Stimulated activated CD8-positive, alpha-beta memory T cell treated with anti-CD3 and anti-CD28 coated beads, Interleukin-15, amount 100 ng/mL, for 48 hours (primary cell): ENCODE data around the gene PDCL3.

Experiments used
- DNase-seq, 2 donors: peaks; one replicate each; pipeline ENCODE4 v3.0.0-alpha.2; 2020; ENCODE audit warnings: low read depth in 2 of 2

The PDCL3 gene

DNA sequence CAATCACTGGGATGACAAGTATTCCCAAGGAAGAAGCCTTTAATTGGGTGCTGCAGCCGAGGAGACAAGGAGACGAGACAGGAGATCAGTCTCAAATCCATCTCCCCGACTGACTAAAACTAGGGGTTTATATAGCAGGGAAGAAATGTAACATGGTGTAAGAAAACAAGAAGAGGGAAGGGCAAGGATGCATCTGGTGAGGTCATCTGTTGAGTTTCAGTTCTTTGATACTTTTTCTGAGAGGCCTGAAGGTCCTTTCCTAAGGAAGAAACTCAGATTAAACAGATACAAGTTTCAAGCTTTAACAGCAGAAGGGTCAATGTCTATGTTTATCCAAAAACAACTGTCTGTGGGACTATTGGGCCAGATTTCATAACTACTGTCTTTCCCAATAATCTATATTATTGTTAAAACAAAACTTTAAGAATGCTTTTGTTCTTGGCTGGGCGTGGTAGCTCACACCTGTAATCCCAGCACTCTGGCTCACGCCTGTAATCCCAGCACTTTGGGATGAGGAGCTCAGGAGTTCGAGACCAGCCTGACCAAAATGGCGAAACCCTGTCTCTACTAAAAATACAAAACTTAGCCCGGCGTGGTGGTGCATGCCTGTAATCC, 2.5 kb upstream of the PDCL3 start:
- no peak for DNase-seq

DNA sequence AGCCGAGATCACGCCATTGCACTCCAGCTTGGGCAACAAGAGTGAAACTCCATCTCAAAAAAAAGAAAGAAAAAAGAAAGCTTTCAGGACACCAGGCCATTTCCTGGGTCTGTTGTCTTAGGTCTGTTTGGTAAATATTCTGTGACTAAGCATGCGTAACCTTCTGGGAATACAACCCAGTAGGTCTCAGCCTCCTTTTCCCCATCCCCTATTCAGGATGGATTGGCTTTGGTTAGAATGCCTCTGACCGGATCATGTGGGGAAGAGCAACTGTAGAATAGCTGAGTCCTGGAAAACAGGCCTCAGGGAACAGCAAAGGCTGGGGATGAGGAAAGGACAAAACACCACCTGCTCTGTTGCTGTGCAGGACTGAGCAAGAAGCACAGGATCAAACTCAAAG, 1.6 kb upstream of the PDCL3 start:
- DNase-seq: no peak

DNA sequence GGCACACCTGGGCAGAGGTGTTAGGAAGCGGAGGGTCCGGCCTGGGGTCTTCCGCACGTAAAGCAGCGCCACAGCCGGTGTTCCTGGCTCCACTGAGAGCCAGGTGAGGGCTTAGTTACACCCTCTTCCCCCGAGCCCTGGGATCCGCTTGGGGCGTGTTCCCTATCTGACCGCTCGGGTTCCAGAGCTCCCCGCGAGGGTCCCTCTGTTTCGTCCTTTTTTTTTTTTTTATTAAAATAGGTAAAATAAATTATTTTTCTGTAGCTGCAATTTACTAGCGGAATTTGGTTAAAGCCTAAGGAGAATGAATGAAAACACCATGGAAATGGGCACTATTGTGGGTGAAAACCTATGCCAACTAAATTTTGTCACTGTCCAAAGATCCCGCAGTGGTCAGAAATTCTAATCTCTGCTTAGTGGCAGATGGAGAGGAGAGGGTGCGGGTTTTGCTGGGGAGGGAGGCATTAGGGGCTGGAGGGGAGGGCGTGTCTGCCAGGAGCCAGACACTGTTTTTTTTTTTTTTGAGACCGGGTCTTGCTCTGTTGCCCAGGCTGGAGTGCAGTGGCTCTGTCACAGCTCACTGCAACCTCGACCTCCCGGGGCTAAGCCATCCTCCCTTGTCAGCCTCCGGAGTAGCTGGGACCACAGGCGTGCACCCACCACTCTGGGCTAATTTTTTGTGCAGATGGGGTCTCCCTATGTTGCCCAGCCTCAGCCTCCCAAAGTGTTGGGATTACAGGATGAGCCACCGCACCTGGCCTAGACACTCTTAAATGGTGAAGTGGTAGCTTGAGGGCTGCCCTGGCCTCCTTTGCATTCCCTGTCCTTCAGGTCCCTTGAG, 834 bp downstream of the PDCL3 start:
- DNase-seq: no peak

DNA sequence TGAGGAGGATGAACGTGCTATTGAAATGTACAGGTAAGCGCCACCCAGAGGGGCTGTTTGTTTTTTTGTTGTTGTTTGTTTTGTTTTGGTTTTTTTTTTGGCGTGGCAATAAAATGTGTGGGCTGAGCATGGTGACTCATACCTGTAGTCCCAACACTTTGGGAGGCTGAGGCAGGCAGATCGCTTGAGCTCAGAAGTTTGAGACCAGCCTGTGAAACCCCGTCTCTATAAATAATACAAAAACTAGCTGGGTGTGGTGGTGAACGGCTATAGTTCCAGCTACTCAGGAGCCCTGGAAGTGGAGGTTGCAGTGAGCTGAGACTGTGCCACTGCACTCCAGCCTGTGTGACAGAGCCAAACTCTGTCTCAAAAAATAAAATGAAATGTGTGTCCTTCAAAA, 6.2 kb downstream of the PDCL3 start:
- DNase-seq: no peak

DNA sequence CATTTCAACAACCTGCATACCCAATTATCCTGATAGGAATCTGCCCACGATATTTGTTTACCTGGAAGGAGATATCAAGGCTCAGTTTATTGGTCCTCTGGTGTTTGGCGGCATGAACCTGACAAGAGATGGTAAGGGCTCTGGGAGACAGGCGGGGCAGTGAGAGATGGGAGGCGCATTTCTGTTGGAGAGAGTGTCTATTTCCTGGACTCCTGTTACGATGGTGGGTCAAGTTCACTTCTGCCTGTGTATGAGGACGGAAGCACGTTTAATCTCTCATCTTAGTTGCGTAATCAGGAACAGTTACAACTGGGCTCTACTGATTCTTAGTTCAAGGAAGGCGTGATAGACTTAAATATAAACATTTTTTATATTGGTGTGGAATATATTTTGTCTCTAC, 8.9 kb downstream of the PDCL3 start:
- no peak for DNase-seq

DNA sequence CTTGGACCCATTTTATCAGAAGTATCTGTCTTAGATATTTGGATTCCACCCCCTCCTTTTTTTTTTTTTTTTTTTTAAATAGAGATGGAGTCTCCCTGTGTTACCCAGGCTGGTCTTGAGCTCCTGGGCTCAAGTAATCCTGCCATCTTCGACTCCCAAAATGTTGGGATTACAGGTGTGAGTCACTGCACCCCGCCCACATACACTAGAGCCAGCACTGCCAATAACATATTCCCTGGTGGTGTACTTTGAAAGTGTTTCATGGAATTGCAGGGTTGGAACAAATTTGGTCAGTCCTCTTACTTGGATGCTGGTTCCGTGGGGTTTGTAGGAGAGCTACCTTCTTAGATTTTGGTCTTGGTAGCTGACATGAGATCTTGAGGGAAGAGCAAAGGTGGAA, 15.0 kb downstream of the PDCL3 start:
- no peak for DNase-seq

DNA sequence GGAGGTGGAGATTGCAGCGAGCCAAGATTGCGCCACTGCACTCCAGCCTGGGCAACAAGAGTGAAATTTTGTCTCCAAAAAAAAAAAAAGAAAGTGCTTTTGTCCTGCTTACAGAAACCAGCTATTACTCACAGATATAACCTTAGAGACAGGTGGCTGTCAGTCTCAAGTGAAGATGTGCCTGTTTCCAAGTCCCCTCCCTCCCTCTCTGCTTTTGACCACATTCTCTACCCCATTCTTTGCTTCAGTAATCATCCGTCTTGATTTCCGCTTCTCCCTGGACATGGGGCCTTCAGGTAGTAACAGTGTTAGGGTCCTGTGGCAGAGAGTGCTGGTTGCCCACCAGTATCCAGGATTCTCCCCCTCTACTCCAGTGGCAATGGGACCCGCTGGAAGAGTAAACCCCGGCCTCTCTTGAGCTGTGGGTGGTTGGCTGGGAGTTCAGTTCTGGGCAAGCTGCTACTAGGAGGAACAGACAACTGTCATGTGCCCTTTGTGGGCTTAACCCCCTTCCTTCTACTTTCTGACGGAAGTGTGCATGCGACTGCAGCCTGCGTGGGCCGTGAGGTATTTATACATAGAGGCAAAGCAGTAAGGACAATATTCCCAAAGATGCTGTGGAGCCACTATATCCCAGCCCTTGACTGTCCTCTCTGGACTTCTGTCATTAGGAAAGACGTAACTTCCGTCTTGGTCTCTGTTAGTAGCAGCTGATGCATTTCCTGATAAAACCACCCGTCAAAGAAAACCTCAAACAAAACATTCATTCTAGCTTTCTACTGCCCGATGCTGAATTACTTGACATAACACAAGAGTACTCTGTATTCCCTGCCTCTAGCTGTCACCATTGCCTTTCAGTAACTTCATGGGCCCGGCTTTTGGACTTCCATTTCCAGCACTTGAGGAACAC, 17.8 kb downstream of the PDCL3 start:
- DNase-seq: no peak

DNA sequence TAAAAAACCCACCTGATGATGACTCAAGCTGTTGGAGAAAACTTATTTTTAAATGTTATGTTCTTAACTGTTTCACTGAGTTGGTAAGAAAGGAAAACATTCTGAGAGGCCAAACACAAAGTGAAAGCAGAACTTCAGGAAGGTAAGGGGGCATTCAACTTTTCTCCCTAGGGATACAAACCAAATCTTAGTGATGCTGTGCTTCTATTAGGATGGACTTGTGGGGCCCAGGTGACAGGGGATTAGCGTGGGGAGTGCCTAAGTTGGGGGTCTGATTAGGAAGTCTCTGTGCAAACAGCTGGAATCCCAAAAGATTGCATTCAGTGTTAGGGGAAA, 18.5 kb downstream of the PDCL3 start:
- no peak for DNase-seq

DNA sequence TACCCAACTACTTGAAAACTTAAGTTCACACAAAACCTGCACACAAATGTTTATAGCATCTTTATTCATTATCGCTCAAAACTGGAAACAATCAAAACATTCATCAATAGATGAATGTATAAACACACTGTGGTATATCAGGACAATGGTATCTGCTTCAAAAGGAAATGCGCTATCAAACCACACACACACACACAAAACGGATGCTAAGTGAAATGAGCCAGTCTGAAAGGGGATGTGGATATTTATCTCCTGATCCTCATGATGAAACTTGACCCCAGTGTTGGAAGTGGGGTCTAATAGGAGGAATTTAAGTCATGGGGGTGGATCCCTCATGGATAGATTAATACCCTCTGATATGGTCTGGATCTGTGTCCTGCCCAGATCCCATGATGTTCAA, 22.0 kb downstream of the PDCL3 start:
- no peak for DNase-seq

DNA sequence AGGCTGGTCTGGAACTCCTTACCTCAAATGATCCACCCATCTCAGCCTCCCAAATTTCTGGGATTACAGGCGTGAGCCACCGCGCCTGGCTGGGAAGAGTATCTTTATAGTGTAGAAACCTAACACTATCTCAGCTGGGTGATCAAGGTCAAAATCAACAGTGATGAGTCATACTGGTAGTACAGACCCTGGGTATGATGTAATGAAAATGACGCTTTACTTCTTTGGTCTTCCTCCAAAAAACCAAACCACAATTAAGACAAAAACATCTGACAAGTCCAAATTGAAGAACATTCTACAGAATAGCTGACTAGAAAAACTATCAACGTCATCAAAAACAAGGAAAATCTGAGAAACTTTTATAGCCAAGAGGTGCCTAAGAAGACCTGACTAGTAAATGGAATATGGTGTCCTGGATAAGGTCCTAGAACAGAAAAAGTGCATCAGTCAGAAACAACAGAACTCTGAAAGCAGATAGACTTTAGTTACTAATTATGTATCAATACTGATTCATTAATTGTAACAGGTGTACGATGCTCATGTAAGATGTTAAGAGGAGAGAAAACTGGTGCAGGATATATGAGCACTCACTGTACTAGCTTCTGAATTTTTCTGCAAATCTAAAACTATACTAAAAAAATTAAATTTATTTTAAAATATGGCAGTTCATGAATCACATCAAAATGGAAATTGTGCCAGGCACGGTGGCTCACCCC, 25.4 kb downstream of the PDCL3 start:
- DNase-seq: no peak

DNA sequence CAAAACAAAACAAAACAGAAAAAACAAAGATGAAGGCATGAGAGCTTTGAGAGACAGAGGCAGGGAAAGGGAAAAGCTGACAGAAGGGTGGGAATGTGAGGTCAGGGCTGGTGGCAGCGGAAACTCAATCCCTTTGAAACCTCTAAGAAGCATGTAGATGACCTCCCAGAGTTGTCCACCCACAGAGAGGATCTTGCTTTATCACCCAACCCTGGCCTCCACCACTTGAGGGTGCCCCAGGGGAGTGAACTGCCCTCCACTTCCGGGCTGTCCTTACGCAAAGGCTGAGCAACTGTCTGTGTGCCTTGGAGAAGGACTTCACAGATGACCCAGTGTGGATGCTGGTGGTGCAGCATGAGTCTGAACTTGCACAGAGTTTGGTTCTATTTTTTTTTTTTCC, 26.7 kb downstream of the PDCL3 start:
- DNase-seq: no peak

DNA sequence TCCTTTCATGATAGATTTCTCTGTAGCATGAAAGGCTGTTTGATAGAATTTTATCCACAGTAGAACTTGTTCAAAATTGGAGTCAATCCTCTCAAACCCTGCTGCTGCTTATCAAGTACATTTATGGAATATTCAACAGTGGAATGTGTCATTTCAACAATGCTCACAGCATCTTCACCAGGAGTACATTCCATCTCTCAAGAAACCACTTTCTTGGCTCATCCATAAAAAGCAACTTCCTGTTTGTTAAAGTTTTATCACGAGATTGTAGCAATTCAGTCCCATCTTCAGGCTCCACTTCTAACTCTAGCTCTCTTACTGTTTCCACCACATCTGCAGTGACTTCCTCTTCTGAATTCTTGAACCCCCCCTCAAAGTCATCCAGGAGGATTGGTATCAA, 29.4 kb downstream of the PDCL3 start:
- DNase-seq: no peak

DNA sequence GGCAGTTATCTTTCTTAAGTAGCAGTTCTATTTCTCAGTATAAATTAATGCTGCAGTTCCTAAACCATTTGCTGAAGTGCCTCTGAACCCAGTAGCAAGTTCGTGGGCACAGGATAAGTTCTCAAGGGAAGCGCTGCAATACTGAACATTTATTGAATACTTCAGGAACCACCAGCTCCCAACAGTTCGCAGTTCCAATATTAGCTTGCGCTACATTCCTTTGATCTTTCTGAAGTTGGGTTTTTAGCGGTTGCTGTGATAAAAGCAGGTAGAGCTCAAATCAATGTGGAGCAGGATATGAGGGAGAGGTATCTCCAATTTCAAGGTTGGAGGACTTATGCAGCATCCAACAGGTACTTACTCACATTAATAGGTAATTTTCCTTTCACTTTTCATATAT, 33.7 kb downstream of the PDCL3 start:
- DNase-seq: no peak

DNA sequence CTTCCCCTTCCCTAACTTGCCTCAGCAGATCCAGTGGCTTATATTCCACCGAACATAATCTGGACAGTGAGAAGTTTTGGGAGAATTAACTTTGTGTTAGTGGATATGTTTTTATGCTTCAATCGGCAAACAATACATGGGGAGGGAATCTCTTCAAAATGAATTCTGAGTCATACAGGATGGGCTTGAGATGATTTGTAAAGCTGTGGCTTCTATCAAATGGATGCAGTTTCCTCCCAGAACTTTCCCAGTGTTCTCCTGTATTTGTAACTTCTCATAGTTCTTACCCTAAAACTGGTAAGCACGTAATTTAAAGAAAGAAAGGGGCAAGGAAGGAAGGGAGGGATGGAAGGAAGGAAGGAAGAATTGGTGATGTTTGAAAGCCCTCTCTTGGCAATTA, 36.8 kb downstream of the PDCL3 start:
- DNase-seq: no peak

DNA sequence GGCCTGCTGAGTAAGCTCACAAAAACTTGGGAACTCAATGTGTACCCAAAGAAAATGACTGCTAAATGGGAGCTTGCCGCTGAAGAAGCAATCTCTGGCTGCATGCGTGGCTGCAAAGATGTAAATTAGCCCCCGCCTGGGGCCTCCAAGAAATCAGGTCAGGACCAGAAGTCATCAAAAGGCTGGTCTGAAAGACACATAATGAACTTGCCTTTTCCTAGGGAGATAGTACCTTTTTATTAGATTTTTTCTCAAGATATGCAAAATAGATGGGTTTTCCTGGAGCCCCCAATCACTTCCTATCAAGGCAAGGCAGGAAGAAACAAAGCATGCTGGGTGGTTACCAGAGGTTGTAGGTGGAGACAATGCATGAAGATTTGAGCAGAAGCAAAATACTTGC, 38.9 kb downstream of the PDCL3 start:
- DNase-seq: no peak

DNA sequence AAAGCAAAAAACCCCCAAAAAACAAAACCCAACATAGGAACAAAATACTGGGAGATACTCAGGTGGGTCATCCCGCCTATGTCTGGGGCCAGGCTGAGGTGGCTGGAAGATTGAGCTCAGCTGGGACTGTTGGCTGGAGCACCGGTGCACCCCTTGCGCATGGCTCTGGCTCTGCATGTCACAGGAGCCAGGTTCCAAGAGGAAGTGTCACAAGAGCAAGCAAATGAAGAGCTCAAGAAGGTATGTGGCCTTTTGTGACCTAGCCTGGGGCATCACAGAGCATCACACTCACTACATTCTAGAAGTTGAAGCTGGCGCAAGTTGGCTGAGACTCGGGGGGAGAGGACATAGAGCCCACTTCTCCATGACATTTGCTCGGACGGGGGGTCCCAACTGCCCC, 40.6 kb downstream of the PDCL3 start:
- DNase-seq: no peak

DNA sequence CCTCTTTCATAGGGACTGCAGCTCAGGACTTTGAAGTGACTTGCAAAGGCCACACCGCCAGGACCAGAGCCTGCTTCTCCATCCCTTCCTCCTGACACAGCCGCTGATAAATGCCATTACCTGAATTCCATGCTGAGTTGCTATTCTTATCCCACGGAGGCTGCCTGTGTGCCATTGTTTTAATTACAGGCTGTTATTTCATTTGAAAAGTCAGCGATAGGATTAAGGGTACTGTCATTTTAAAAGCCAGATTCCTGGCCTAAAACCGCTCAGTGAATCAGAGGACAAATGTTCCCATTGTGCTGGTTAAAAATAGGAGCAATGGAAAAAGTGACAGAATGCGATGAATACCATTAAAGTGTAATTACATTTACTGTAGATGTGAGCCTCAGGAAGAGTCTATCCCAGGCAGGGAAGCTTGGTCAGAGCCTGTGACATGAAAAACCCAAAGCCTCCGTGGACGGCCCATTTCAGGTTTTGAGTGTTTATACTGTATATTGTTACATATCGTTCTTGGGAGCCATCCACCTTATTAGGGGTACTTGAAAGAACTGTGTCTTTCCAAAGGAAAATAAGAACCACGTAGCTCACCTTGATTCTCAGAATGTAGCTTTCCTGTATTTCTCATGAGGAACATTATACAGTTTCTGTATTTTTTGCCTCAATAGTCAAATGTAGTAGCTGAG, 41.3 kb downstream of the PDCL3 start:
- DNase-seq: no peak

DNA sequence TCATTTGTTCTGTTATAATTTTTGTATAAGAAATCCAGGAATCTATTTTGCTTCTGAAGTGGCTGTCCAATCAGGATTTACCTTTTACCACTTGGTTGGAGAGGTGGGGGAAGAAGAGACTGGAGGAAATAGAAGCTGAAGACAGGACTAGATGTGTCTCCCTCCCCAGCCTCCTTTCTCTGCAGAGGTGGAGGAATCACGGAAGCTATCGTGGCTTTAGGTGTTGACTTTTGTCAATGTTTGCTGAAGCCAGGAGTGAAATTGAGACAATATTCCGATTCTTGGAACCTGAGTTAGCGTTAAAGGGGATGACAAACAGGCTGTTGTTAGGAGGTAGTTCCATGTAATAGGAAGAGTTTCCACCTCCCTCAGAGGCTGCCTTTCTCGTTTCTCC, 43.5 kb downstream of the PDCL3 start:
- no peak for DNase-seq

DNA sequence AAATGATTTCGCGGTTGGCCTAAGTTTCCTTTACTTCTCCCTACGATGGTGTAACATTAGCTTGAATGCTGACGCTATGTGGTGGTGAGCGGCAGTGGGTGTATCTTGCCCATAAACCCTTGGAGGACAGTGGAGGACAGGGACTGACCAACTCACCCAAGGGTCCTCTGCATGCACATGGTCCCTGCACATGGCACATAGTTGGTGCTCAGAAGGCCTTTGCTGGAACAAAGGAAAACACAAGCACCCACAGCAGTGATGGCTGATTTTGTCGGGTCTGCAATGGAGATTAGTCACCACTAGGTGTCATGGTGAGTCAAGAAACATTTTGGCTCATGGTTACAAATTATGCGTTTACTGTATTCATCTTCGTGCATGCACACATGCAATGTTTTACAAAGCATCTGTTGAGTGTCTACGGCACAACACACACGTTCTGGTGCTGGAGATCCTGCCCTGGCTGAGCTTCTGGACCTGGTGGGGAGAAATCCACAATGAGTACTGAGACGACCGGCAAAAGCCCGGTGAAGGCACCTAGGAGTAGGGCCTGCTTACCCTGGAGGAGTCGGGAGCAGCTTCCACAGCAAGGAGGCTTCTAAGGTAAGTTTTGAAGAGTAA, 44.0 kb downstream of the PDCL3 start:
- no peak for DNase-seq

DNA sequence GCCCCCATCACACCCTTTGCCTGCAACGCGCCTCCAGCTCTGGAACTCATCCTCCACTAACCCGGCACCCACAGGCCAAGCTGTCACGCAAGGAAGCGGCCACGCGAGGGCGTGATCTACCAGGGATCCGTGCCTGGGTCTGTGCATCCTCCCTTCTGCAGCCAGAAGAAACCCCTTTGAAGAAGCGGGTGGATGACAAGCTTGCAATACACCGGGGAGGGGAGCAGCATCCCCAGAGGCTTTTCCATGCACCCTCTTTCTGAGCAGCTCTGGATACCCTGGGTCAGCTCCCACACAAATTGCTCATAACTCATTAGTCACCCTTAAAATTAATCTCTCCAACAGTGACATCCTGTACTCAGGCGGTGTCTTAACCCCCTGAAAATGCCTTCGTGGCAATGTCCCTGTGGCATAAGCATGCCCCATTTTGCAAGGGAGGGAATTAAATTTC, 47.6 kb downstream of the PDCL3 start:
- DNase-seq: peak; percentile 40 to 50
